Omental fat pad (tissue), 4 donors: Measurements from ENCODE around the gene SDE2. TPM values are rescaled to one million over a fixed set of nuclear protein-coding genes. Genes with fewer than 3 reads are reported as not detected.

ENCODE experiments used
- ATAC-seq: fragments of 150-250 bp; one replicate; pipeline ENCODE4 v1.9.1; 2016; ENCODE audit warnings: mild to moderate bottlenecking, moderate library complexity; ENCODE audit not compliant: low FRiP score
- DNase-seq: peaks from one replicate; pipeline ENCODE4 v3.0.0-alpha.2; 2019; ENCODE audit warnings: low spot score
- total RNA-seq, 4 donors: library from RNA; depleted of rRNA; stranded (reverse); fragments of >200 nt; gene quantifications; one replicate each; pipeline ENCODE4 v1.1.0, GENCODE V29; 2016
- TF ChIP-seq, protein P1 (sequence below), 3 donors: fragments of 450-650 bp; IDR thresholded peaks; one replicate each; pipeline ENCODE4 v1.5.1; 2016 to 2017; ENCODE audit warnings: antibody characterized with exemption in 3 of 3, mild to moderate bottlenecking in 3 of 3, moderate library complexity in 2 of 3

The SDE2 gene
- total RNA-seq, result 10 to 100 TPM; 18.0 to 42.3 (median 21.5) TPM

- DNase-seq, result peak; percentile 97
- ATAC-seq, result peak; percentile 99
- TF ChIP-seq, protein P1, sequence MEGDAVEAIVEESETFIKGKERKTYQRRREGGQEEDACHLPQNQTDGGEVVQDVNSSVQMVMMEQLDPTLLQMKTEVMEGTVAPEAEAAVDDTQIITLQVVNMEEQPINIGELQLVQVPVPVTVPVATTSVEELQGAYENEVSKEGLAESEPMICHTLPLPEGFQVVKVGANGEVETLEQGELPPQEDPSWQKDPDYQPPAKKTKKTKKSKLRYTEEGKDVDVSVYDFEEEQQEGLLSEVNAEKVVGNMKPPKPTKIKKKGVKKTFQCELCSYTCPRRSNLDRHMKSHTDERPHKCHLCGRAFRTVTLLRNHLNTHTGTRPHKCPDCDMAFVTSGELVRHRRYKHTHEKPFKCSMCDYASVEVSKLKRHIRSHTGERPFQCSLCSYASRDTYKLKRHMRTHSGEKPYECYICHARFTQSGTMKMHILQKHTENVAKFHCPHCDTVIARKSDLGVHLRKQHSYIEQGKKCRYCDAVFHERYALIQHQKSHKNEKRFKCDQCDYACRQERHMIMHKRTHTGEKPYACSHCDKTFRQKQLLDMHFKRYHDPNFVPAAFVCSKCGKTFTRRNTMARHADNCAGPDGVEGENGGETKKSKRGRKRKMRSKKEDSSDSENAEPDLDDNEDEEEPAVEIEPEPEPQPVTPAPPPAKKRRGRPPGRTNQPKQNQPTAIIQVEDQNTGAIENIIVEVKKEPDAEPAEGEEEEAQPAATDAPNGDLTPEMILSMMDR (IDR thresholded peaks at IDR 0.05), result no peak
These were observed at the start of gene SDE2 for GRCh38 chr1:225999227-225999911. SDE2 (minus strand) TSS chr1:225999343; CDS start chr1:225999312, 31 bp downstream.

DNA sequence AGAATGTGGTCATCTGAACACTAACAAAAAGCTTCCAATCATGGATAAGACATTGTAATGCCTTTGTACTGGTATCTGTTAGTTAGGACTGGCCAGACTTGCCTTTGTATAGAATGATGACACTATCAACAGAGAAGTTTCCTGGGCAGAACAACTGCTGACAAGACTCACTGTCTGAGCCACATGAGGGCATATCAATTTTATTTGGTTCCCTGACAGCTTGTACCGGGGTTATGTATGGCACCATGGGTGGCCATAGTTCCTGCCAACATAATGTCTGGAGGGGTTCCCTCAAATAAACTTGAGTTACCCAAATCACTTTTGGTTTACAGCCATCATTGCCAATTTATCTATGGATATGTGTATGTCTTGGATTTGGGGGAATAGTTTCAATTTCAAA lies 49.7 kb upstream of the SDE2 start:
- TF ChIP-seq, protein P1 (IDR thresholded peaks at IDR 0.05), result no peak
- no peak for ATAC-seq
- DNase-seq, result no peak

DNA sequence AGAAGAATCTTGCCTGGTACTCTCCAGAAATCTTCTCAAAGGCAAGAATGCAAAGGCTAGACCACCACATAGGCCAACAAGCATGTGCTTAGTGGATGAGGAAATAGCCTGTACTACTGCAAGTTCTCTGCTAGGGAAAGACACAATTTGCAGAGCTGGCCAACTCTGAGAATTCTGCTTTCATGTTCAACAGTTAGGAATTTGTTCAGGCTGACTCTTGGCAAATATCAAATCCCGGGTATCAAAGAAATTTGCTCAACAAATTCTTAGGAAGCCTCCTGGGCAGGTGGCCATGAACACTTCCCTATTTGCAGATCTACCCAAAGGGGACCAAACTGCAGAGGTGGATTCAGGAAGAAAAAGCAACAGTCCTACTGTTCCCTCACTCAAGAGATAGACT lies 48.4 kb upstream of the SDE2 start:
- ATAC-seq (peak; percentile 32), DNase-seq (no peak)
- TF ChIP-seq, protein P1 (IDR thresholded peaks at IDR 0.05), result no peak

DNA sequence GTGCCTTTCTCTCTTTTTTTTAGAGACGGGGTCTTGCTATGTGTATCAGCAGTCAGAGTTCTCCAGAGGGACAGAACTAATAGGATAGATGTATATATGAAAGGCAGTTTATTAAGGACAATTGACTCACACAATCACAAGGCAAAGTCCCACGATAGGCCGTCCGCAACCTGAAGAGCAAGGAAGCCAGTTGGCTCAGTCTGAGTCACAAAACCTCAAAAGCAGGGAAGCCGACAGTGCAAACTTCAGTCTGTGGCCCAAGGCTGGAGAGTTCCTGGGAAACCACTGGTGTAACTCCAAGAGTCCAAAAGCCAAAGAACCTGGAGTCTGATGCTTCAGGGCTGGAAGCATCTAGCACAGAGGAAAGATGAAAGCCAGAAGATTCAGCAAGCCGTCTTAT lies 47.1 kb upstream of the SDE2 start:
- no peak for DNase-seq
- TF ChIP-seq, protein P1 (IDR thresholded peaks at IDR 0.05), result no peak
- no peak for ATAC-seq

- no peak for DNase-seq
- no peak for ATAC-seq
- TF ChIP-seq, protein P1 (IDR thresholded peaks at IDR 0.05), result no peak
These were observed 45.5 kb upstream of the SDE2 start for GRCh38 chr1:226044514-226045101.

GRCh38 chr1:226041419-226041818 lies 42.3 kb upstream of the SDE2 start:
- DNase-seq, result no peak
- no peak for ATAC-seq
- TF ChIP-seq, protein P1 (IDR thresholded peaks at IDR 0.05), result no peak

GRCh38 chr1:226038661-226039060 lies 39.5 kb upstream of the SDE2 start:
- no peak for ATAC-seq
- TF ChIP-seq, protein P1 (IDR thresholded peaks at IDR 0.05), result no peak
- no peak for DNase-seq
